ENCODE results near the gene LYPD4.

LYPD4 gene

GRCh38 chr19:41796901-41797300, 47.6 kb downstream of the LYPD4 start:
- DNase-seq, result no peak

- no peak for DNase-seq
Observed at GRCh38 chr19:41796362-41796761, 48.1 kb downstream of the LYPD4 start, which contains the start of gene CEACAM3. Gene CEACAM3 (plus strand): TSS chr19:41796587. CDS start chr19:41796678, 91 bp downstream.

GRCh38 chr19:41795031-41795461, 49.4 kb downstream of the LYPD4 start:
- DNase-seq, result peak; percentile 63 to 85 (median 85)

GRCh38 chr19:41793414-41793727, 51.1 kb downstream of the LYPD4 start:
- no peak for DNase-seq

GRCh38 chr19:41792513-41793413, 51.7 kb downstream of the LYPD4 start:
- peak in 1 of 3 experiments; percentile 92 for DNase-seq

- DNase-seq, result peak; percentile 55 to 90 (median 73)
Observed at GRCh38 chr19:41789053-41789452, 55.4 kb downstream of the LYPD4 start.

- peak in 2 of 3 experiments; percentile 6 to 37 for DNase-seq
Observed at GRCh38 chr19:41788518-41788917, 56.0 kb downstream of the LYPD4 start.

Data from NCI-H1417 (cell line).